Nephron (organoid): ENCODE measurements around the gene IRF4.

ENCODE experiments used
- H3K27ac Mint-ChIP-seq, 3 experiments: 2 replicates each; pipeline ENCODE4 v1.8.0; 2020; ENCODE audit warnings: mixed read lengths in 3 of 3, mild to moderate bottlenecking in 2 of 3, moderate library complexity in 1 of 3
- H3K27me3 Mint-ChIP-seq: 2 replicates; pipeline ENCODE4 v1.8.0; 2021; ENCODE audit warnings: low read depth, mild to moderate bottlenecking, moderate library complexity, mixed read lengths
- H3K36me3 Mint-ChIP-seq: 2 replicates; pipeline ENCODE4 v1.8.0; 2020; ENCODE audit warnings: low read depth, mixed read lengths
- H3K4me1 Mint-ChIP-seq: 2 replicates; pipeline ENCODE4 v1.8.0; 2020; ENCODE audit warnings: mixed read lengths
- H3K4me3 Mint-ChIP-seq, 3 experiments: 2 replicates each; pipeline ENCODE4 v1.8.0; 2020; ENCODE audit warnings: mild to moderate bottlenecking in 3 of 3, mixed read lengths in 3 of 3, moderate library complexity in 2 of 3
- H3K9me3 Mint-ChIP-seq: 2 replicates; pipeline ENCODE4 v1.8.0; 2020; ENCODE audit warnings: mixed read lengths
- CTCF ChIP-seq, 3 experiments: fragments of 200-600 bp; sonication (generic); IDR thresholded peaks; one replicate each; pipeline ENCODE4 v1.5.0; 2021; ENCODE audit warnings: antibody characterized with exemption in 3 of 3; ENCODE audit not compliant: unreplicated experiment in 3 of 3

IRF4 gene

GRCh38 chr6:456358-456867, 64.9 kb downstream of the IRF4 start:
- H3K27ac Mint-ChIP-seq: no peak overlapping the region

GRCh38 chr6:456887-457286, 65.3 kb downstream of the IRF4 start:
- peaks cover 10% of the 10 kb centered on the region for H3K9me3 Mint-ChIP-seq

More at GRCh38 chr6:456358-456867, 64.9 kb downstream of the IRF4 start:
- no peak for TF ChIP-seq CTCF (IDR thresholded peaks at IDR 0.05; ENCODE audit: unreplicated experiment in 3 of 3)
- Mint-ChIP-seq H3K9me3 (peaks cover 10% of the 10 kb centered on the region), H3K27me3 (peaks cover 10% of the 10 kb centered on the region), H3K4me1 (peaks cover 21% of the 10 kb centered on the region), H3K4me3 (no peak overlapping the region), H3K36me3 (no peaks in the 10 kb centered on the region)

More at GRCh38 chr6:456887-457286, 65.3 kb downstream of the IRF4 start:
- Mint-ChIP-seq H3K27ac (no peak overlapping the region), H3K36me3 (no peaks in the 10 kb centered on the region), H3K4me1 (peaks cover 21% of the 10 kb centered on the region), H3K27me3 (peaks cover 6% of the 10 kb centered on the region), H3K4me3 (no peak overlapping the region)
- no peak for TF ChIP-seq CTCF (IDR thresholded peaks at IDR 0.05; ENCODE audit: unreplicated experiment in 3 of 3)
